Right kidney (tissue), 9 donors: Measurements from ENCODE around the gene POU2F1.

Experiments
- DNase-seq: peaks from one replicate; pipeline ENCODE4 v3.0.0-alpha.2; 2016
- long read RNA-seq, 8 donors: transcript quantifications; one replicate each; lab custom pipeline, GENCODE V29; 2026

POU2F1 gene
- long read RNA-seq, donor 1, result 0 reads
- long read RNA-seq, donor 2, result 0 reads
- long read RNA-seq, donor 3, result 0 reads
- long read RNA-seq, donor 4, full-length matches to known transcripts, result 1 of 1 reads
- long read RNA-seq, donor 4, partial matches to known transcripts, result 0 of 1 reads
- long read RNA-seq, donor 4, other reads (novel, unspliced or antisense), result 0 of 1 reads
- long read RNA-seq, donor 5, result 0 reads
- long read RNA-seq, donor 6, result 0 reads
- long read RNA-seq, donor 7, full-length matches to known transcripts, result 1 of 1 reads
- long read RNA-seq, donor 7, partial matches to known transcripts, result 0 of 1 reads
- long read RNA-seq, donor 7, other reads (novel, unspliced or antisense), result 0 of 1 reads
- long read RNA-seq, donor 8, result 0 reads

DNA sequence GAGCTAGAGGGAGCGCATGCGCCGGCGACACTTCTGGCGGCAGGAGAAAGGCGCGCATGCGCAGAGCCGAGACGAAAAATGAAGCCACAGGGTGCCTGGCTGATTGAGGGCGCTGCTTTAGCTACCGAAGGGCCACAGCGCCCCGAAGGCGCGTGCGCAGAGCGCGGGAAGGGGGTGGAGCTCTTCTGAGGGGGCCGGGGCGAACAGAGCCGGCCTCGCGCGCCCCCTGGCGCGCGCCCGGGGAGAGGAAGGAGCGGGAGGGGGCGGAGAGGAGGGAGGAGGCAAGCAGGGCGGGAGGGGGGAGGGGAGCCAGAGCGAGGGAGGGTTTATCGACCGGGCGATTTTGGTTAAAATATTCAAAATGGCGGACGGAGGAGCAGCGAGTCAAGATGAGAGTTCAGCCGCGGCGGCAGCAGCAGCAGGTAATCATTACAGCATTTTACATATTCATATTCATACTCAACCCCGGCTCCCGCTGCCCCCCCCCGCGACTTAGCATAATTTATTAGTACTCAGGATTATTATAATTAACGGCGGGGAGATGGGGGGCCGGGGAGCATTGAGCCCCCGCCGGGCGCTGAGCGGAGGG, at the start of gene POU2F1:
TSS of gene POU2F1 (plus strand) at position 350 of the 589 bp plus-strand sequence. CDS start at position 362, 12 bp downstream.
- peak; percentile 93 for DNase-seq

DNA sequence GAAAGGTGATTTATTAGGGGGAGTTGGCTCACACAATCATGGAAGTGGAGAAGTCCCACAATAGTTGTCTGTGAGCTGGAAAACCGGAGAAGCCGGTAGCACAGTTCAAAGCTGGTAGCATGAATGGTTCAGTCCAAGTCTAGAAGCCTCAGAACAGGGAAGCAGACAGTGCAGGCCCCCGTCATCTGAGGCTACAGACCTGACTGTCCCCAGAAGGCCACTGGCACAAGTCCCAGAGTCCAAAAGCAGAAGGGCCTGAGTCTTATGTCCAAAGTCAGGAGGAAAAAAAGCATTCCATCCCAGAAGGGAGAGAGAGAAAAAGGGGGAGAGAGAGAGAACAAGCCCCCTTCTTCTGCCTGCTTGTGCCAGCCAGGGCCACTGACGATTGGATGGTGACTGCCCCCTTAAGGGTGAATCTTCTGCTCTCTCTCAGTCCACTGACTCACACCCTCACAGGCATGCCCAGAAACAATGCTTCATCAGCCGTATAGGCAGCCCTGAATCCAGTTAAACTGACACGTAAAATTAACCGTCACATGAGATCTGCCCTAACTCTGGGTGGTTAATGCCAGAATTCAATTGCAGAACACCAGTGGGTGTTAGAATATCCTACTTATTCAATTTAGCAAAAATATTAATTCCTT, 49.3 kb upstream of the POU2F1 start:
- no peak for DNase-seq

DNA sequence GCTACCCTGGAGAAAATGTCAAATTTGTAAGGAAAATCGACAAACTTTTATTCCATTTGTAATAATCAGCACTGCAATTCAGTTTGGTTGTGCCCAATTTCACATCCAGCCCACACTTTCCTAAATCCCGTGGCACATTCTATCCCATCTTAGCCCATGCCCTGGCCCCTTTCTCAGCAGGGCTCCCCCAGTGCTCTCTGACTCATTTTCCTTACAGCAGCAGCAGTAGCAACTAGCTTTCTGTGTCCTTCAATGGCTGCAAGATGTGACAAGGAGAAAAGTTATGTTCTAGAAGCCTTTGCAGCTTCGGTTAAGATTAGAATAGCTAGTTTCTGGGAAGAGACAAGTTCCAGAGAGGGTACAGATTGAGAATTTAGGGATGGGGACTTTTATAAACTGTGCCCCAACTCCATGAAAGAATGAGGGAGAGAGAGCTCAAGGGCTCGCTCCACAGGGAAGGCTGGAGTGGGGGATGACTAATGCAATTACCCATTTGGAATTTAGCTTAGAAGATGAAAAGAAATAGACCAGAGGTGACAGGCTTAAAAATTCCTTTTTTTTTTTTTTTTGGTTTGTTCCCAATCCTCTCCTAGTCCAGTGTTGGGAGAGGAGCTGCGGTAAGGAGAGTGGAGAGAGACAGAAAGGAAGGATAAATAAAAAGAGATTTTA, 47.0 kb upstream of the POU2F1 start:
- DNase-seq, result no peak

DNA sequence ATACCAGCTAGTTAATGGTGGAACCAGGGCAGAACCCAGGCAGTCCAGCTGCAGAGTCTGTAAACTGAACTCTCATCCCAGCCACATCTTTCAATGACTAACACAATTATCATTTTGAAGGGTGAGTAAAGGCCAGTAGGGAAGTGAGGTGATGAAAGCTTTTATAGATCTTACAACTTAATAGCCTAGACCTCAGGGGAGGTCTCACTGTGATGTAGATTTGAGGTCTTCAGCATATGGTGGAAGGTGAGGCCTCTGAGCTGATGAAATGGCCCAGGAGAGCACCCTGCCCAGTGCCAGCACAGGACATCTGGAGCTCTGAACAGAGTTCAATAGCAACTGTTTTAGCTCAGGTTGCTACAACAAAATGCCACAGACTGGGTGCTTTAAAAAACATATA, 44.8 kb upstream of the POU2F1 start:
- no peak for DNase-seq

DNA sequence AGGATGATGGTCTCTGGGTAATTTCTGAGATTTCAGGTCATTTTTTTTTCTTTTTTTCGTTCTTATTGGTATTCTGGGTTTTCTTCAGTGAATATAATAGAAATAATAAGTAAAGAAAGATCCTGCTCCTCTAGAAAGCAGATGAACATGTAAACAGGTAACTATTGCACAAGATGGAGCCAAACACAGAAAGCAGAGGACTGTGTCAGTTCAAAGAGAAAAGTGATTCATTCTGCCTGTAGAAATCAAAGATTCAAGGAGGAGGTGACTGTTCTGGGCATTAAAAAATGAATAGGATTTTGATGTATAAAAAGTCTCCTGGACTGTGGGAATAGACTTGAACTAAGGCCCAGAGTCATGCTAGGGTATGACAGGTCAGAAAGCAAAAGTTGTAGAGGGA, 41.9 kb upstream of the POU2F1 start:
- DNase-seq, result no peak

DNA sequence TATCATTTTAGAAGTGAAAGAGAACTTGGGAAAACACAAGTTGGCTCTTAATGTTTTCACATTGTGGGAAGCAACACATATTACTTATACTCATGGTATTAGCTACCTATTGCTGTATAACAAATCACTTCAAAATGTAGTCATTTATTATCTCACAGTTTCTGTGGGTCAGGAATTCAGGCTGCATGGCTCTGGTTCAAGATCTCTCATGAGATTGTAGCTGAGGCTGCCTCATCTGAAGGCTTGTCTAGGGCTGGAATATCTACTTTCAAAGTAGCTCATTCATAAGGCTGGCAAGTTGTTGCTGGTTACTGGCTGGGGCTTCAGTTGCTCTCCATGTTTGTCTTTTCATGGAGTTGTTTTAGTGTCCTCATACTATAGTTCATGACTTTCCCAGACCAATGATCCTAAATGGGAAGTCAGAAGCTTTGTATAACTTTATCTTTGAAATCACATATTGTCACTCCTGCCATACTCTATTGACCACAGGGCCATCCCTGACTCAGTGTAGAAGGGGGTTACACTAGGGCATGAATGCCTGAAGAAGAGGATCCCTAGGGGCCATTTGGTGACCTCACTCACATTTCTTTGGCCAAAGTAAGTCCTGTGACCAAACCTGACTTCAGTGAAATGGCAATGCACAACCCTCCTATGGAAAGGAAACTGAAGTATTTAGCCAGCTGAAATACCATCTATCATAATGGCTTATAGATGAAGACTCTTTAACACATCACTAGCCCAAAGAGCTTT, 37.9 kb upstream of the POU2F1 start:
- no peak for DNase-seq

DNA sequence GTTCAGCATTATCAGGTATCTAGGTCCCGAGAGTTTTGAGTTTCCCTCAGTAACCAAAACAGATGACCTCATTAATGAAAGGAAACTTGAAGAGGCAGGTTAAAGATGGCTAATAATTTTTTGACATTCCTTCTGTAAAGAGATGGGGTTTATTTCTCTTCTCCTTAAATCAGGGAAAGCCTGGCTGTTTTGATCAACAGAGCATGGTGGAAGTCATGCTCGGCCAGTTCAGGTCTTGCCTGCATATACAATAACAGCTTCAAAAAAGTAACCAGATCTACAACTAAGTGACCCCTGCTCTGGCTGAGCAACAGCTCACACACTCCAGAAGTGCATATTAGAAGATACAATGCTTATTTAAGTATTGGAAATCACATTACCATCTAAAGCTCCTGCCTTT, 36.6 kb upstream of the POU2F1 start:
- no peak for DNase-seq

DNA sequence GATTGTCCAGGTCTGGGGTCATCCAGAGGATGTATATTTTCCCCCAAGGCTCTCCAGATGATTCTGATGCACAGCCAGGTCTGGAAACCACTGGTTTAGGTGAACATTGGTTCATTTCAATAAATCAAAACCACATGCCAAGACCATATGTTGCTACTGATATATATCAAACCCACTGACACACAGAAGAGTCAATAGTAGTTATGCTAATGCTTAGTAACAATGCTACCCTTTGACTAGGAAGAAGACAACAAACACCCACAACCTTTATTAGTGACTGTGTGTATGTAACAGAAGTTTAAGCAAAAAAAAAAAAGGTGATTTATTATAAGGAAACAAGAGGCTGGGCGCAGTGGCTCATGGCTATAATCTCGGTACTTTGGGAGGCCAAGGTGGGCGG, 35.6 kb upstream of the POU2F1 start:
- DNase-seq, result no peak

DNA sequence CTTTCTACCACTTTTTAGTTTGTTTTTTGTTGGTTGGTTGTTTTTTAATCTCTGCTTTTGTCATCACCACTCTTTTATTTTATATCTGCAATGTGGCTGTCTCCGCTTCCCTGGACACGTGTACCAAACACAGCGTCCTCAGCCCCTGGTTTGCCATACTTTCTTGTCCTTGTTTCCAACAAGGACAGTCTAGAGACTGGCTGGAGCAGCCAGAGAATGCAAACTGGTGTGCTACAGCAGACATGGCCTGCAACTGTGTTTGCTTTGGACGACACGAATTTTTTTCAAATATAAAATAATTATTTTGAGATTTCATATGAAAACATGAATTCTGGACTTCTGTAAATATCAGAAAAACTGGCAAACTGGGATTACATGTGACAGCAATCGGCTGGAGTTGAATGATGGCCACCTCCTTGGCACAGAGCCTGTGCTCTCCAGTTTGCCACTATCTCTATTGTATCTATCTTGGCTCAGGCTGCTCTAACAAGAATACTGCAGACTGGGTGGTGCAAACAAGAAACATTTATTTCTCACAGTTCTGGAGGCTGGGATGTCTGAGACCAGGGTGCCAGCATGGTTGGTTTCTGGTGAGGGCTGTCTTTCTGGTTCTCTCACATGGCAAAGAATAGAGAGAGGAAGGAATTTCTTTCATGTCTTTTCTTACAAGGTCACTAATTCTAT, 34.6 kb upstream of the POU2F1 start:
- no peak for DNase-seq

DNA sequence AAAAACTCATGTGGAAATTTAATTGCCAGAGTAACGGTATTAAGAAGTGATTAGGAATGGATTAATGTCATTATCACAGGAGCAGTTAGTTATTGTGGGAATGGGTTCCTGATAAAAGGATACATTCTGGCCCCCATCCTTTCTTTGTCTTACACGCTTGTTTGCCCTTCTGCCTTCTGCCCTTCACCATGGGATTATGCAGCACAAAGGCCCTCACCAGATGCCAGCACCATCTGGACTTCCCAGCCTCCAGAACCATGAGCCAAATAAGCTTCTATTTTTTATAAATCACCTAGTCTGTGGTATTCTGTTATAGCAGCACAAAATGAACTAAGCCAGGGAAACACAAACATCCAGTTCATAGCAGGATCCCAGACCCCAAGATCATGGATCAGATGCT, 33.9 kb upstream of the POU2F1 start:
- no peak for DNase-seq

DNA sequence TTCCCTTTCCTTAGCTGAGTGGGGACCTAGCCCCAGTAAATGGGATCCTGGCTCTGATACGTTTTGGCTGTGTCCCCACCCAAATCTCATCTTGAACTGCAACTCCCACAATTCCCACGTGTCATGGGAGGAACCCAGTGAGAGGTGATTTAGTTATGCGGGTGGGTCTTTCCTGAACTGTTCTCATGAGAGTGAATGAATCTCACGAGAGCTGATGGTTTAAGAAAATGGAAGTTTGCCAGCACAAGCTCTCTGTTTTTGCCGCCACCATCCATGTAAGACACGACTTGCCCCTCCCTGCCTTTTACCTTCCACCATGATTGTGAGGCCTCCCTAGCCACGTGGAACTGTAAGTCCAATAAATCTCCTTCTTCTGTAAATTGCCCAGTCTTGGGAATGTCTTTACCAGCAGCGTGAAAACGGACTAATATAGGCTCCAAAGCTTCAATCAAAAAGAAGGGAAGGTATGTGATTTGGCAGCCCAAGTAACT, 29.9 kb upstream of the POU2F1 start:
- DNase-seq, result no peak

DNA sequence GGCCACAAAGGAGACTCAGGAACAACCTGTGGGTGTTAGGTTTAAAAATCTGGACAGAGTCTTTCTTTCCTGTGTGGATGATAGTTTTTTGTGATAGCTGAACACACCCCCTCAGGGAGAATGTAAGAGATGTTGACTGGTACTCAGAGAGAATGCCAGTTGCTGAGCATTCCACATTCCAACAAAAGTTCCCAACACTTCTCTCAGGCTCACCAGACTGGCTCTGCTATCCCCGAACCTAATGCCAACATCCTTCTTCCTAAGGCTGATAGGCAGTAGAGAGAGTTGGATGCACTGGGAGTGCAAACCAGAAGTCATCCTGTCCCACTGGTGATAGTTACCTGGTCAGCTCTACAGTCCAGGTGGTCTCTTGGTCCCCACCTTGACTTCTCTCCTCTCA, 28.7 kb upstream of the POU2F1 start:
- no peak for DNase-seq

DNA sequence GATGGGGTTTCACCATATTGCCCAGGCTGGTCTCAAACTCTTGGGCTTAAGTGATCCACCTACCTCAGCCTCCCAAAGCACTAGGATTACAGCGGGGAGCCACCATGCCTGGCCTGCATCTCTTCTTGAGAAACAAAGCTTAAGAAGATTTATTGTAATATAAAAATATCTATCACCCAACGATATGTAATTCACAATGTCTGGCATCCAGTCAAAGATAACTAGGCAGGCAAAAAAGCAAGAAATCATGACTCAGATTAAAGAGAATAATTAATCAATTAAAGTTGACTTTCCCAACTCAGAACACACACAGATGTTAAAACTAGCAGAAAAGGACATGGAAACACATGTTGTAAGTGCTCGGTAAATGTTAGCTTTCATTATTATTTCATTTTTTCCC, 26.5 kb upstream of the POU2F1 start:
- DNase-seq, result no peak

DNA sequence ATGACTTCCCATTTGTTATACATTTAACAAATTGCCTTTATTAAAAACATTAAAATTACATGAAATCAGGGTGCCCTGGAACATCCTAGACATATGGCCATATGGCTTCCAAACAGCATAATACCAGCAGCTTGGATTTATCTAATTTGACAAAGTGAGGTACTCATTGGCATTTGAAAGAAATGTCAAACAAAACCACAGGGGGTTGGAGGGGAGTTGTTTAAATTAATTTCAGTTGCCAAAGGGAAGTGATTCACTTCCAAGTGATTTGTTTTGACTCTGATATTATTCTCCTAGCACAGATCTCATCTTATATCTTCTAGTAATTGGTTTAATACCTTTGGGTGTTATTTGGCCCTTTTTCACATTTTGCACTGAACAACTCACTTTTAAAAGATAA, 24.5 kb upstream of the POU2F1 start:
- no peak for DNase-seq

DNA sequence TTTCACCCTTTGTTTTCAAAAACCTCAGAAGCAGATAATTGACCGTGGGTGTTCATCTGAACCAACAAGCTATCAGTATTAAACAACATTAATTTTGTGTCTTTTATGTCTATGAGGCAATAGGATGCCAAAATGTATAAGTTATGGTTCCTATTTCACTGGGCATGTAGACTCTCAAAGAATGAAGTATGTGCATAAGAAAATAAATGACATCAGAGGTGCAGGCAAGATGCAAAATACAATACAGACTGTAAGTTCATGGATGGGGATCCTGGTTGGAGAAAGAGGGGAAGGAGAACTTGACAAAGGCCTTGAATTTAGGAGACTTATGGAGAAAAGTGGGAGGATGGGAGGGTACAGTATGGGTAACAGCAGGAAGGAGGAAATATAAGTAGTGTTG, 23.4 kb upstream of the POU2F1 start:
- DNase-seq, result no peak

DNA sequence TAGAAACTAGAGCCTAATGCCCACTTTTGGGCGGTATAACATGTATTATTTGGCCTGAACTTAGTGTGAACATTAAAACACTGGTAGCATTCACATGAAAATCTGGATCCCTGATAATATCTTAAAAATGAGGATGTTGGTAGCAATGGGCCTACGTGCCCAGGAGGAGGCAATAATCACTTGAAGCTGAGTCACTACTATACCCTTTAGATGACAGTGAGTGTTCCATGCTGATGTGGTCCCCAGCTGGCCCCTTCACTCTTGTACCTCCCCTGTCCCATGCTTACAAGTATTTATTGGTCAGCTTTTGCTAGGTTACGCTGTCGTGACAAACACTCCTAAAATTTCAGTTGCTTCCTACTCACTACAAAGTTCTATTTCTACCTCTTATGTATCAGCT, 23.0 kb upstream of the POU2F1 start:
- no peak for DNase-seq

DNA sequence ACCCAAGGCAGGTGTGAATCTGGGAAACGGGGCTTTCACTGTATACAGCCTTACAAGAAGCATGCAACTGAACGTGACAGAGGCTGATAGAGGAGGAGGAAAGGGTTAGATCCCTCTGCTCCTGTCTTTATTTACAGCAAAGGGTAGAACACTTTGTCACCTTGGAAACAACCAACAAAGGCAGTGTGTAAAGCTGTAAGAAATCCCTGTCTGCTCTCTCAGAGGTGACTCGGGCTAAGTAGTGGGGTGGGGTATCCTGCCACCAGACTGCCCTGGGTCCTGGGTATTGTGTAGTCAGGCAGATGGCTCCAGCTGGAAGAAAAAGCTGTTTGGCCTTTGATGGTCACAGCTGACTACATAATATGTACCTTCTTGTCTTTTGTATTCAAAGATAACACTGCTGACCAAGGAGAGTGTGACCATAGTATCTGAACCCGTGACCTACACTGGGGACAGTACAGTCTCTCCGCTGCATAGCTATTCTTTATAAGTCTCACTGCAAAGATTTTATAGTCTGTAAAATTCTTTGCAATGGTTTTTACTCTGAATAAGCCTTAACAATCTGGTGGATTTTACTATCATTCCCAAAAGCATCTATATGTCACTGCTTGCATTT, 22.1 kb upstream of the POU2F1 start:
- no peak for DNase-seq

DNA sequence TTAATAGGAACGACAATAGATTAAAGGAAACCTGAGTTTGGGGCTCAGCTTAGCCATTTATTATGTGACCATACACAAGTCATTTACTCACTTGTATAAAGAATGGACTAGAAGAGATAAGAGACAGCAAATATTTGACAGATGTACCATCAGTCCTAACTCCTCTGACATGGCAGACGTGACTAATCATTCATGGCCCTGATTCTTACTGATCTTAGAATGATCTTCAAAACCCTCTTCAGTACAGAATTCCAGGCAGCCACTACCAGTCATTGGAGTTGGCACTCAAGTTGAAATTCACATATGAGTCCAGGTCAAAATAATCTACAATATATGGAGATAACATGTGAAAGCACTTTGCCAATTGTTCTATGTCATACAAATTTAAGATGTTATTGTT, 21.0 kb upstream of the POU2F1 start:
- DNase-seq, result no peak

DNA sequence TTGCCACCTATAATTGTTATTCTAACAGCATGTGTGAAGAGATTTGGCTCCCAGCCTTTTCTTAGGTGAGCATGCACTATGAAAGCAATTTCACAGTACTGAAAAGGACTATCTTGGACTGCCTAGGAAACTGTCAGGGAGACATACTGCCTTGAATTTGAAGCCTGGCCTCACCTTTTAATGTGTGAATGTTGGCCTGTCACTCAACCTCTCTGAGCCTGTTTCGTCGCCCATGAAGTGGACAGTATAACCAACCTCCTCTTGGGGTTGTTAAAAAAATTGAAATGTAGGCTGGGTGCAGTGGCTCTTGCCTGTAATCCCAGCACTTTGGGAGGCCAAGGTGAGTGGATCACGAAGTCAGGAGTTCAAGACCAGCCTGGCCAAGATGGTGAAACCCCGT, 20.4 kb upstream of the POU2F1 start:
- no peak for DNase-seq

DNA sequence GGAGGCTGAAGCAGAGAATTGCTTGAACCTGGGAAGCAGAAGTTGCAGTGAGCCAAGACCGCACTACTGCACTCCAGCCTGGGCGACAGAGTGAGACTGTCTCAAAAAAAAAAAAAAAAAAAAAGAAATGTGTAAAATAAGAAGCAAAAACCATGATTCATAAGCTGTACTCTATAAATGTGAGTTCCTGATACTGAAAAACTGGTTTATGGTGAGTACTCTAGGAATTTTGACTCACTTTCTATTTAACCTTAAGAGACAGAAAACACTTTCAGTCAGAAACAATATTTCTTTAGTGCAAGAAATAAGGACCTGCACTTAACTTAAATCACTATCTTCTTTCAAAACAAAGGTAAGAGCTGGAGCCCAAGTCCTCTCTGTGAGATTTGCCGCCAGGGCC, 19.9 kb upstream of the POU2F1 start:
- DNase-seq, result no peak

DNA sequence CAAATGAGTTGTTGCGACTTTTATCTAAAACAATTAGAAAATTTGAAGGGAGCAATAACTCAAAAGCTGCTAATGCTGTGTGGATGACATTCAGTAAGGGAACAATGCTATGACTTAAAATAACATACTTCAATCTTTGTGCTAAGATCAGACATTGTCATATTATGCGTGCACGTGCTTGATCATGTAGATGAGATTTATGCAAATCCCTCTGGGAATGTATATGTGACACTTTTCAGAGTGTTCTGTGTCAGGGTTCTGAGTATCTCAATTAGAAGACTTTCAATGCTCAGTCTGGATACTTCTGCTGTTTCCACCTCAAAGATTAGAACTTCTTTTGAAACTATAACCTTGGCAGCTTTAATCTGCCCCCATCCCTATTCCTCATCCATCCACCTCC, 18.6 kb upstream of the POU2F1 start:
- DNase-seq, result no peak
